Measurements from ENCODE around the gene RAP1GAP.

DNA sequence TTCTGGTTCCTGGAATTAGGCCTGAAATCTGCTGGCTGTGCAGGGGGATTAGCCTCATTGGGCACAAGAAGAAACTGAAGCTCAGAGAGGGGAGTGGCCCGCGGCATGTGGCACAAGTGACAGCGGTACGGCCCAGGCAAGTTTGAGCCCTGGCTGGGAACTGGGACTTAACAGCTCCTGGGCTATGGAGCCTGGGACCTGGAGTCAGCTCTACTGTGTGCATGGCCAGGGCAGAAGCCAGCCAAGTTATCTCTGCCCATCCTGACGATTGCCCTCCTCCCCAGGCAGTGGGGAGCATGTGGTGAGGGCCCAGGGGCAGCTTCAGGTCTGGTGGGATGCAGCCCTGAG is 98.7 kb downstream of the RAP1GAP start:
- TF ChIP-seq EZH2 (IDR thresholded peaks at IDR 0.05; ENCODE audit: borderline replicate concordance, low read length), result no peak
- TF ChIP-seq, protein P1, sequence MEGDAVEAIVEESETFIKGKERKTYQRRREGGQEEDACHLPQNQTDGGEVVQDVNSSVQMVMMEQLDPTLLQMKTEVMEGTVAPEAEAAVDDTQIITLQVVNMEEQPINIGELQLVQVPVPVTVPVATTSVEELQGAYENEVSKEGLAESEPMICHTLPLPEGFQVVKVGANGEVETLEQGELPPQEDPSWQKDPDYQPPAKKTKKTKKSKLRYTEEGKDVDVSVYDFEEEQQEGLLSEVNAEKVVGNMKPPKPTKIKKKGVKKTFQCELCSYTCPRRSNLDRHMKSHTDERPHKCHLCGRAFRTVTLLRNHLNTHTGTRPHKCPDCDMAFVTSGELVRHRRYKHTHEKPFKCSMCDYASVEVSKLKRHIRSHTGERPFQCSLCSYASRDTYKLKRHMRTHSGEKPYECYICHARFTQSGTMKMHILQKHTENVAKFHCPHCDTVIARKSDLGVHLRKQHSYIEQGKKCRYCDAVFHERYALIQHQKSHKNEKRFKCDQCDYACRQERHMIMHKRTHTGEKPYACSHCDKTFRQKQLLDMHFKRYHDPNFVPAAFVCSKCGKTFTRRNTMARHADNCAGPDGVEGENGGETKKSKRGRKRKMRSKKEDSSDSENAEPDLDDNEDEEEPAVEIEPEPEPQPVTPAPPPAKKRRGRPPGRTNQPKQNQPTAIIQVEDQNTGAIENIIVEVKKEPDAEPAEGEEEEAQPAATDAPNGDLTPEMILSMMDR (IDR thresholded peaks at IDR 0.05; ENCODE audit: low read length), result no peak
